SK-N-SH treated with all-trans-retinoic acid at 6 μM for 48 hours (cell line): ENCODE data around the gene CTRB1.

Source experiments
- ATAC-seq: fragments of 200-7000 bp; cut with Tn5 transposase; 3 replicates; pipeline ENCODE4 v1.9.1; 2020; ENCODE audit warnings: mild to moderate bottlenecking, moderate library complexity
- BACH2 ChIP-seq: fragments of 250-450 bp; sonication (Bioruptor Pico); IDR thresholded peaks from 2 replicates; pipeline ENCODE4 v1.9.0; 2021; ENCODE audit warnings: mild to moderate bottlenecking, borderline replicate concordance
- CSDC2 ChIP-seq: fragments of 250-450 bp; sonication (Bioruptor Pico); IDR thresholded peaks from 2 replicates; pipeline ENCODE4 v1.5.0; 2020; ENCODE audit warnings: mild to moderate bottlenecking, moderate library complexity
- ESRRG ChIP-seq: fragments of 250-450 bp; sonication (Bioruptor Pico); IDR thresholded peaks from 2 replicates; pipeline ENCODE4 v1.6.1; 2021; ENCODE audit warnings: mild to moderate bottlenecking
- GLIS3 ChIP-seq: fragments of 250-450 bp; sonication (Bioruptor Pico); IDR thresholded peaks from 2 replicates; pipeline ENCODE4 v1.5.0; 2020; ENCODE audit warnings: mild to moderate bottlenecking, moderate library complexity
- ISL1 ChIP-seq: fragments of 250-450 bp; sonication (Bioruptor Pico); IDR thresholded peaks from 2 replicates; pipeline ENCODE4 v2.1.2; 2022; ENCODE audit warnings: mild to moderate bottlenecking, moderate library complexity
- OSR1 ChIP-seq: fragments of 250-450 bp; sonication (Bioruptor Pico); IDR thresholded peaks from 2 replicates; pipeline ENCODE4 v1.8.0; 2022; ENCODE audit warnings: moderate library complexity, mild to moderate bottlenecking, inconsistent platforms
- PPARA ChIP-seq: fragments of 250-450 bp; sonication (Bioruptor Pico); IDR thresholded peaks from 2 replicates; pipeline ENCODE4 v1.5.0; 2020; ENCODE audit warnings: mild to moderate bottlenecking, borderline replicate concordance
- RARB ChIP-seq: fragments of 250-450 bp; sonication (Bioruptor Pico); IDR thresholded peaks from 2 replicates; pipeline ENCODE4 v1.8.0; 2021; ENCODE audit warnings: mild to moderate bottlenecking, moderate library complexity
- SNAI2 ChIP-seq: fragments of 250-450 bp; sonication (Bioruptor Pico); IDR thresholded peaks from 2 replicates; pipeline ENCODE4 v1.5.0; 2020; ENCODE audit warnings: mild to moderate bottlenecking, moderate library complexity
- TCF4 ChIP-seq: fragments of 250-450 bp; sonication (Bioruptor Pico); IDR thresholded peaks from 2 replicates; pipeline ENCODE4 v1.8.0; 2021; ENCODE audit warnings: mild to moderate bottlenecking, moderate library complexity, borderline replicate concordance
- ZC3H10 ChIP-seq: fragments of 250-450 bp; sonication (Bioruptor Pico); IDR thresholded peaks from 2 replicates; pipeline ENCODE4 v1.5.1; 2021; ENCODE audit warnings: mild to moderate bottlenecking, moderate library complexity
- ZFP3 ChIP-seq: fragments of 250-450 bp; sonication (Bioruptor Pico); IDR thresholded peaks from 2 replicates; pipeline ENCODE4 v1.5.0; 2020; ENCODE audit warnings: mild to moderate bottlenecking, moderate library complexity
- ZFP30 ChIP-seq: fragments of 450-650 bp; formaldehyde crosslinking; IDR thresholded peaks from 2 replicates; pipeline ENCODE4 v1.5.0; 2022; ENCODE audit warnings: mild to moderate bottlenecking, moderate library complexity
- ZNF565 ChIP-seq: fragments of 450-650 bp; formaldehyde crosslinking; conservative IDR thresholded peaks from 2 replicates; pipeline ENCODE4 v1.5.0; 2020; ENCODE audit warnings: low read depth, mild to moderate bottlenecking, moderate library complexity
- ZNF70 ChIP-seq: fragments of 450-650 bp; formaldehyde crosslinking; IDR thresholded peaks from 2 replicates; pipeline ENCODE4 v1.5.0; 2020; ENCODE audit warnings: mild to moderate bottlenecking, moderate library complexity
- ZNF8 ChIP-seq: fragments of 450-650 bp; formaldehyde crosslinking; IDR thresholded peaks from 2 replicates; pipeline ENCODE4 v1.5.0; 2020; ENCODE audit warnings: mild to moderate bottlenecking, moderate library complexity
- TF ChIP-seq, protein P1 (sequence below): fragments of 250-450 bp; sonication (Bioruptor Pico); IDR thresholded peaks from 2 replicates; pipeline ENCODE4 v1.8.0; 2021; ENCODE audit warnings: low read depth, mild to moderate bottlenecking, moderate library complexity, borderline replicate concordance
- TF ChIP-seq, protein P2 (sequence below): fragments of 250-450 bp; sonication (Bioruptor Pico); IDR thresholded peaks from 2 replicates; pipeline ENCODE4 v1.5.1; 2021; ENCODE audit warnings: mild to moderate bottlenecking, moderate library complexity
- TF ChIP-seq, protein P3 (sequence below): fragments of 250-450 bp; sonication (Bioruptor Pico); IDR thresholded peaks from 2 replicates; pipeline ENCODE4 v1.8.0; 2020; ENCODE audit warnings: mild to moderate bottlenecking, moderate library complexity, borderline replicate concordance
- TF ChIP-seq, protein P4 (sequence below): fragments of 250-450 bp; sonication (Bioruptor Pico); IDR thresholded peaks from 2 replicates; pipeline ENCODE4 v1.5.1; 2020; ENCODE audit warnings: low read depth, mild to moderate bottlenecking, moderate library complexity

The CTRB1 gene

DNA sequence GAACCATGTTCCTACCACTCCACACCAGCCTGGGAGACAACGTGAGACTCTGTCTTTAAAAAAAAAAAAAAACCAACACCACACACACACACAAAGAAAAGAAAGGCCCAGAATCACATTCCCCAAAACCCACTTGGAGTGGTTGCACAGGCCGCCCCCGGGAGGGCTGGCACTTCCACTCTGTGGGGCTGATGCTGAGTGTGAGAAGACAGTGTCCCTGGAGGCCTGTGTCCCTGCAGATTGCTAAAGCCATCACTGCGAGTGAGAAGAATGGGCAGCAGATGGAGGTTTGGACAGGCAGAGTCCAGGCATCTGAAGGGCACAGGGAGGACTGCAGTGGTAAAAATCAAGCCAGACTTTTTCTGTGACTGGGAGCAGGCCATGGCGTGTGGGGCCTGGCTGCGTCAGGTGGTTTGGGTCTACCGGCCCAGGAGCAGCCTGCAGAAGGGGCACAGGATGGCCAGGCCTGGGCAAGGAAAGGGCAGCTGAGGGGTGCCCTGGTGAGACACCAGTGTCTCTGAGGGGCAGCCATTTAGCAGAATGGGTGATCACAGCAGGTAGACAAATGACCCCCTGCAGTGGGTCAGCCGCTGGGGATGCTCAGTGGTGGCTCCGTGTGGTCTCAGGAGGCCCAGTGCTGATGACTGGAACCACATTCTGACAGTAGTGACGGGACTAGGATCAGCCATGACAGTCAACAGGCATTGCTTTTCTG lies 24.9 kb upstream of the CTRB1 start:
- TF ChIP-seq, protein P1, sequence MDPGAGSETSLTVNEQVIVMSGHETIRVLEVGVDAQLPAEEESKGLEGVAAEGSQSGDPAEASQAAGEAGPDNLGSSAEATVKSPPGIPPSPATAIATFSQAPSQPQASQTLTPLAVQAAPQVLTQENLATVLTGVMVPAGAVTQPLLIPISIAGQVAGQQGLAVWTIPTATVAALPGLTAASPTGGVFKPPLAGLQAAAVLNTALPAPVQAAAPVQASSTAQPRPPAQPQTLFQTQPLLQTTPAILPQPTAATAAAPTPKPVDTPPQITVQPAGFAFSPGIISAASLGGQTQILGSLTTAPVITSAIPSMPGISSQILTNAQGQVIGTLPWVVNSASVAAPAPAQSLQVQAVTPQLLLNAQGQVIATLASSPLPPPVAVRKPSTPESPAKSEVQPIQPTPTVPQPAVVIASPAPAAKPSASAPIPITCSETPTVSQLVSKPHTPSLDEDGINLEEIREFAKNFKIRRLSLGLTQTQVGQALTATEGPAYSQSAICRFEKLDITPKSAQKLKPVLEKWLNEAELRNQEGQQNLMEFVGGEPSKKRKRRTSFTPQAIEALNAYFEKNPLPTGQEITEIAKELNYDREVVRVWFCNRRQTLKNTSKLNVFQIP (CRISPR knock-in tag) = no peak
- no peak for TF ChIP-seq ZFP3 (CRISPR knock-in tag)
- TF ChIP-seq PPARA (CRISPR knock-in tag) = no peak
- no peak for TF ChIP-seq ZC3H10 (CRISPR knock-in tag)
- no peak for TF ChIP-seq TCF4 (CRISPR knock-in tag)
- no peak for TF ChIP-seq OSR1 (CRISPR knock-in tag)
- no peak for TF ChIP-seq ZFP30 (CRISPR knock-in tag)
- no peak for ATAC-seq

DNA sequence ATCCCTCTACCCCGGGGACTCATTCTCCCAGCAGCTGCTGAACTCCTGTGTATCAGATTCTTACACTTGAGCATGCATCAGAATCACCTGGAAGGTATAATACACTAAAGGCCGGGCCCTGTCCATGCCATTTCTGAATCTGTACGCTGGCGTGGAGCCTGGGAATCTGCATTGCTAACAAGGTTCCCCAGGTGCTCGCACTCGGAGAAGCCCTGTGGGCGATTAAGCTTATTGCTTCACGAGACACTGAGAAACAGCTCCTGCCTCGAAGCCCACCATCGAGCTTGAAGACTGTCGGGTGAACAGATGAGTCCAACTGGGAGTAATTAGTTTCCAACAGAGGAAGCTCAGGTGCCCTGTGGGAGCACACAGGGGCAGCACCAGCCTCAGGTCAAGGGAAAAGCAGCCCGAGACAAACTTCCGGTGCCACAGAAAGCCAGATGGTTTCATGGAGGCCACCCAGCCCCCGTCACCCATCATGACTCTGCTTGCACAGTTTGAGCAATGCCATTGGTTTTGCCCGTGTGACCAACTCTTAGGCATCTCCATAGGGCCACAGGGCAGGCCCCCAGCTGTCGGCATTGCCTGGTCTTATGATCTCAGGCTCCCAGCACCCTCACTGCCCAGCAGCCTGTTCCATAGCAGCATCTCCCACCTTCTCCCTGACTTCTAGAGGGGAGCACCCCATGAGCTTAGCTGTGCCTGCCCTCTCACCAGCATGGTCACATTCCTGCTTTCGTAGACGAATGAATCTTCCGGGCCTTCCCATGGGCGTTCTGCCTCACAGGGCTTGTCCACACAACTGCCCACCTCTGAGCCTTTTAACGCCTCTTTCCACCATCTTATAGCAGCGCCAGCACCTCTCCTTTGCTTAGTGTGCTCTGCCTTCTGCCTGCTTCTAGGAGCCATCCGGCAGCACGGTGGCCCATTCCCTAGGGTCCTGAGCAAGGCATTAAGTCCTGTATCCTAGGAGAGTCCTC lies 22.7 kb upstream of the CTRB1 start:
- TF ChIP-seq RARB (CRISPR knock-in tag) (no peak), ZNF8 (CRISPR knock-in tag) (no peak), ESRRG (CRISPR knock-in tag) (no peak), ZFP3 (CRISPR knock-in tag) (no peak), OSR1 (CRISPR knock-in tag) (no peak), ZFP30 (CRISPR knock-in tag) (no peak), ZNF70 (no peak), GLIS3 (CRISPR knock-in tag) (no peak)
- TF ChIP-seq, protein P2, sequence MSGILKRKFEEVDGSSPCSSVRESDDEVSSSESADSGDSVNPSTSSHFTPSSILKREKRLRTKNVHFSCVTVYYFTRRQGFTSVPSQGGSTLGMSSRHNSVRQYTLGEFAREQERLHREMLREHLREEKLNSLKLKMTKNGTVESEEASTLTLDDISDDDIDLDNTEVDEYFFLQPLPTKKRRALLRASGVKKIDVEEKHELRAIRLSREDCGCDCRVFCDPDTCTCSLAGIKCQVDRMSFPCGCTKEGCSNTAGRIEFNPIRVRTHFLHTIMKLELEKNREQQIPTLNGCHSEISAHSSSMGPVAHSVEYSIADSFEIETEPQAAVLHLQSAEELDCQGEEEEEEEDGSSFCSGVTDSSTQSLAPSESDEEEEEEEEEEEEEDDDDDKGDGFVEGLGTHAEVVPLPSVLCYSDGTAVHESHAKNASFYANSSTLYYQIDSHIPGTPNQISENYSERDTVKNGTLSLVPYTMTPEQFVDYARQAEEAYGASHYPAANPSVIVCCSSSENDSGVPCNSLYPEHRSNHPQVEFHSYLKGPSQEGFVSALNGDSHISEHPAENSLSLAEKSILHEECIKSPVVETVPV = no peak
- TF ChIP-seq, protein P3, sequence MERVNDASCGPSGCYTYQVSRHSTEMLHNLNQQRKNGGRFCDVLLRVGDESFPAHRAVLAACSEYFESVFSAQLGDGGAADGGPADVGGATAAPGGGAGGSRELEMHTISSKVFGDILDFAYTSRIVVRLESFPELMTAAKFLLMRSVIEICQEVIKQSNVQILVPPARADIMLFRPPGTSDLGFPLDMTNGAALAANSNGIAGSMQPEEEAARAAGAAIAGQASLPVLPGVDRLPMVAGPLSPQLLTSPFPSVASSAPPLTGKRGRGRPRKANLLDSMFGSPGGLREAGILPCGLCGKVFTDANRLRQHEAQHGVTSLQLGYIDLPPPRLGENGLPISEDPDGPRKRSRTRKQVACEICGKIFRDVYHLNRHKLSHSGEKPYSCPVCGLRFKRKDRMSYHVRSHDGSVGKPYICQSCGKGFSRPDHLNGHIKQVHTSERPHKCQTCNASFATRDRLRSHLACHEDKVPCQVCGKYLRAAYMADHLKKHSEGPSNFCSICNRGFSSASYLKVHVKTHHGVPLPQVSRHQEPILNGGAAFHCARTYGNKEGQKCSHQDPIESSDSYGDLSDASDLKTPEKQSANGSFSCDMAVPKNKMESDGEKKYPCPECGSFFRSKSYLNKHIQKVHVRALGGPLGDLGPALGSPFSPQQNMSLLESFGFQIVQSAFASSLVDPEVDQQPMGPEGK (CRISPR knock-in tag) = no peak
- TF ChIP-seq, all 23 proteins: peak for 0
- ATAC-seq = no peak

DNA sequence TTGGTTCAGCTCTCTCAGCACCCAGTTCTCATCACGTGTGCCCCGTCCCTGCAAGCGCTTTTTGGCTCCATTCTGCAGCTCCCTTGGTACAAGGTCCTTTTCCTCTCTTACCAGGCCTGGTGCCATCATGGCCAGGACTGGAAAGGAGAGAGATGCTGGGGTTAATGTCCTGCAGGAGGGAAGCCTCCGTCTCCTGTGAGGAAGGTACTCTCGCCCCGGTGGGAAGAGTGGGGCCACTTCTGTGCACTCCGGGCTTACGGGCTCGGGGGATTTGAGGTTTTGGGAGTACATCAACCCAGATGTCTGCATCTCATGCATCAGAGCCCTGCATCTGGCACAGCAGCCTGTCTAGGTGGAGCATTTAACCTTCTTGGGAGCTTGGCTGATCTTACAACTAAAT lies 22.0 kb upstream of the CTRB1 start:
- TF ChIP-seq CSDC2 (CRISPR knock-in tag) (no peak), ESRRG (CRISPR knock-in tag) (no peak), RARB (CRISPR knock-in tag) (no peak), SNAI2 (no peak)
- TF ChIP-seq, protein P4, sequence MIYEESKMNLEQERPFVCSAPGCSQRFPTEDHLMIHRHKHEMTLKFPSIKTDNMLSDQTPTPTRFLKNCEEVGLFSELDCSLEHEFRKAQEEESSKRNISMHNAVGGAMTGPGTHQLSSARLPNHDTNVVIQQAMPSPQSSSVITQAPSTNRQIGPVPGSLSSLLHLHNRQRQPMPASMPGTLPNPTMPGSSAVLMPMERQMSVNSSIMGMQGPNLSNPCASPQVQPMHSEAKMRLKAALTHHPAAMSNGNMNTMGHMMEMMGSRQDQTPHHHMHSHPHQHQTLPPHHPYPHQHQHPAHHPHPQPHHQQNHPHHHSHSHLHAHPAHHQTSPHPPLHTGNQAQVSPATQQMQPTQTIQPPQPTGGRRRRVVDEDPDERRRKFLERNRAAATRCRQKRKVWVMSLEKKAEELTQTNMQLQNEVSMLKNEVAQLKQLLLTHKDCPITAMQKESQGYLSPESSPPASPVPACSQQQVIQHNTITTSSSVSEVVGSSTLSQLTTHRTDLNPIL (CRISPR knock-in tag) = no peak
- TF ChIP-seq, protein P3 (CRISPR knock-in tag) = no peak
- ATAC-seq = no peak

DNA sequence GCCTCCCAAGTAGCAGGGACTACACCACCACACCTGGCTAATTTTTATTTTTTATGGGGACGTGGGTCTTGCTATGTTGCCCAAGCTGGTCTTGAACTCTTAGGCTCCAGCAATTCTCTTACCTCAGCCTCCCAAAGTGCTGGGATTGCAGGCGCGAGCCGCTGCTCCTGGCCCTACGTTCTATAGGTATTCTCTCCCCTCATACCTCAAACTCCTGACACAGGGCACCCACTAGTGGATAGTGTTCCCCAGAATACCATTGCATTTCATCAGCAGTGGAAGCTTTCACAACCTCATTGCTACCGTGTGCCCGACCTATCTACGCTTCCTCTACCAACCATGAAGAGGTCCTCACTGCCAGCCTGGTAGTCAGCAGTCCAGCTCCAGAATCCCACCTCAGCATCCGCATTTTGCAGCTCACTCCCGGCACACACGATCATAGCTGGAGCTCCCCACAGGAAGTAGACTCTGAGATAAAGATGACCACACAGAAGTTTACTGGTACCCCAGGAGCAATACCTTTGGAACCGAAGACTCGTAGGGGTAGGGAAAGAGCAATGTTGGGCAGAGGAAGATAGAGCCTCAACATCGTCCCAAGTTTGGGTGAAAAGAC lies 21.2 kb upstream of the CTRB1 start:
- no peak for ATAC-seq

More for the DNA sequence above, 21.2 kb upstream of the CTRB1 start:
- TF ChIP-seq BACH2 (CRISPR knock-in tag) (no peak), ZFP3 (CRISPR knock-in tag) (no peak), RARB (CRISPR knock-in tag) (no peak), ZNF565 (no peak), ISL1 (CRISPR knock-in tag) (no peak), ZC3H10 (CRISPR knock-in tag) (no peak), GLIS3 (CRISPR knock-in tag) (no peak), OSR1 (CRISPR knock-in tag) (no peak)
- TF ChIP-seq, protein P3 (CRISPR knock-in tag) = no peak
